Measurements from ENCODE around the gene AIG1.
"Not testable (repeated sequence)": the region's sequence is repeated elsewhere in the genome, so short reads cannot be mapped to it uniquely, and the experiment has no call there.

The AIG1 gene

GRCh38 chr6:143290206-143290605 is 229.5 kb downstream of the AIG1 start:
- H3K36me3 ChIP-seq, result no peaks in the 10 kb centered on the region
- H3K9me3 ChIP-seq, result no peaks in the 10 kb centered on the region
- no peaks in the 10 kb centered on the region for H3K27me3 ChIP-seq
- no peak for TF ChIP-seq Cebpa-rat (IDR thresholded peaks at IDR 0.05)
- no peaks in the 10 kb centered on the region for H4K20me1 ChIP-seq
- H3K27ac ChIP-seq, result no peak overlapping the region
- H3K4me3 ChIP-seq, result no peak overlapping the region
- H3K9ac ChIP-seq, result no peak overlapping the region
- H3K4me2 ChIP-seq, result no peak overlapping the region
- no peaks in the 10 kb centered on the region for H3K4me1 ChIP-seq

- H4K20me1 ChIP-seq, result no peaks in the 10 kb centered on the region
- no peaks in the 10 kb centered on the region for H3K36me3 ChIP-seq
- no peaks in the 10 kb centered on the region for H3K9me3 ChIP-seq
- no peaks in the 10 kb centered on the region for H3K4me1 ChIP-seq
- no peak for TF ChIP-seq Cebpa-rat (IDR thresholded peaks at IDR 0.05)
- H3K4me3 ChIP-seq, result no peak overlapping the region
- no peaks in the 10 kb centered on the region for H3K27me3 ChIP-seq
- no peak overlapping the region for H3K27ac ChIP-seq
- H3K4me2 ChIP-seq, result no peak overlapping the region
- no peak overlapping the region for H3K9ac ChIP-seq
These were observed 232.8 kb downstream of the AIG1 start for GRCh38 chr6:143293523-143293922.

GRCh38 chr6:143294265-143294860 is 233.7 kb downstream of the AIG1 start:
- H3K27me3 ChIP-seq, result no peaks in the 10 kb centered on the region

GRCh38 chr6:143295932-143296331 is 235.2 kb downstream of the AIG1 start:
- no peak for TF ChIP-seq Cebpa-rat (IDR thresholded peaks at IDR 0.05)
- Histone ChIP-seq H3K4me3 (no peak overlapping the region), H3K9ac (no peak overlapping the region), H4K20me1 (no peaks in the 10 kb centered on the region), H3K27ac (no peak overlapping the region), H3K27me3 (no peaks in the 10 kb centered on the region), H3K4me2 (no peak overlapping the region), H3K4me1 (no peaks in the 10 kb centered on the region), H3K36me3 (no peaks in the 10 kb centered on the region), H3K9me3 (no peaks in the 10 kb centered on the region)

More at GRCh38 chr6:143294265-143294860, 233.7 kb downstream of the AIG1 start:
- H3K9ac ChIP-seq, result no peak overlapping the region
- no peak for TF ChIP-seq Cebpa-rat (IDR thresholded peaks at IDR 0.05)
- no peak overlapping the region for H3K27ac ChIP-seq
- no peak overlapping the region for H3K4me2 ChIP-seq
- no peaks in the 10 kb centered on the region for H3K4me1 ChIP-seq
- no peaks in the 10 kb centered on the region for H4K20me1 ChIP-seq
- no peak overlapping the region for H3K4me3 ChIP-seq
- H3K36me3 ChIP-seq, result no peaks in the 10 kb centered on the region
- no peaks in the 10 kb centered on the region for H3K9me3 ChIP-seq

GRCh38 chr6:143298071-143298470 is 237.4 kb downstream of the AIG1 start:
- Histone ChIP-seq H3K4me2 (no peak overlapping the region), H3K4me3 (no peak overlapping the region)
- TF ChIP-seq Cebpa-rat (IDR thresholded peaks at IDR 0.05), result no peak

GRCh38 chr6:143299253-143300166 is 238.8 kb downstream of the AIG1 start:
- no peaks in the 10 kb centered on the region for H3K27me3 ChIP-seq
- H3K9me3 ChIP-seq, result no peaks in the 10 kb centered on the region
- H3K36me3 ChIP-seq, result no peaks in the 10 kb centered on the region
- no peak overlapping the region for H3K4me3 ChIP-seq
- no peak overlapping the region for H3K9ac ChIP-seq
- H3K4me1 ChIP-seq, result no peaks in the 10 kb centered on the region
- no peak overlapping the region for H3K4me2 ChIP-seq
- H4K20me1 ChIP-seq, result no peaks in the 10 kb centered on the region
- TF ChIP-seq Cebpa-rat (IDR thresholded peaks at IDR 0.05), result no peak
- H3K27ac ChIP-seq, result no peak overlapping the region

More at GRCh38 chr6:143298071-143298470, 237.4 kb downstream of the AIG1 start:
- no peaks in the 10 kb centered on the region for H3K4me1 ChIP-seq
- no peak overlapping the region for H3K27ac ChIP-seq
- H4K20me1 ChIP-seq, result no peaks in the 10 kb centered on the region
- no peaks in the 10 kb centered on the region for H3K9me3 ChIP-seq
- no peak overlapping the region for H3K9ac ChIP-seq
- H3K36me3 ChIP-seq, result no peaks in the 10 kb centered on the region
- no peaks in the 10 kb centered on the region for H3K27me3 ChIP-seq

GRCh38 chr6:143301188-143301587 is 240.5 kb downstream of the AIG1 start:
- Histone ChIP-seq H3K36me3 (no peaks in the 10 kb centered on the region), H3K4me2 (no peak overlapping the region), H4K20me1 (no peaks in the 10 kb centered on the region), H3K27ac (no peak overlapping the region), H3K4me1 (no peaks in the 10 kb centered on the region), H3K4me3 (no peak overlapping the region), H3K27me3 (no peaks in the 10 kb centered on the region), H3K9me3 (no peaks in the 10 kb centered on the region), H3K9ac (no peak overlapping the region)
- TF ChIP-seq Cebpa-rat (IDR thresholded peaks at IDR 0.05), result no peak

- not testable (repeated sequence) for H3K4me2 ChIP-seq, H3K4me1 ChIP-seq, H3K9ac ChIP-seq, H3K27ac ChIP-seq, H3K27me3 ChIP-seq, H3K36me3 ChIP-seq, H3K4me3 ChIP-seq, H3K9me3 ChIP-seq, H4K20me1 ChIP-seq
These were observed 247.1 kb downstream of the AIG1 start for GRCh38 chr6:143307760-143308159.

GRCh38 chr6:143313163-143313562 is 252.5 kb downstream of the AIG1 start:
- no peak for TF ChIP-seq Cebpa-rat (IDR thresholded peaks at IDR 0.05)
- H3K4me2 ChIP-seq, result no peak overlapping the region
- H3K4me1 ChIP-seq, result no peaks in the 10 kb centered on the region
- no peaks in the 10 kb centered on the region for H3K36me3 ChIP-seq
- H3K27ac ChIP-seq, result no peak overlapping the region
- no peak overlapping the region for H3K9ac ChIP-seq
- H3K9me3 ChIP-seq, result peaks cover 2% of the 10 kb centered on the region; the same call in 1 of the 2 replicates
- H3K4me3 ChIP-seq, result no peak overlapping the region
- no peaks in the 10 kb centered on the region for H4K20me1 ChIP-seq
- no peaks in the 10 kb centered on the region for H3K27me3 ChIP-seq

- Histone ChIP-seq H3K27ac (no peak overlapping the region), H3K4me1 (no peaks in the 10 kb centered on the region)
These were observed 260.9 kb downstream of the AIG1 start for GRCh38 chr6:143321491-143322086.

More at GRCh38 chr6:143321491-143322086, 260.9 kb downstream of the AIG1 start:
- Histone ChIP-seq H3K4me2 (no peak overlapping the region), H4K20me1 (no peaks in the 10 kb centered on the region), H3K9me3 (peaks cover 4% of the 10 kb centered on the region; the same call in 1 of the 2 replicates), H3K27me3 (no peaks in the 10 kb centered on the region), H3K36me3 (no peaks in the 10 kb centered on the region), H3K4me3 (no peak overlapping the region), H3K9ac (no peak overlapping the region)
- TF ChIP-seq Cebpa-rat (IDR thresholded peaks at IDR 0.05), result no peak

Data from BLaER1 (cell line).